IgD-negative memory B cell (primary cell): Measurements from ENCODE around the gene UGT2B7. TPM values are rescaled to one million over a fixed set of nuclear protein-coding genes. Genes with fewer than 3 reads are reported as not detected.
"Not testable (repeated sequence)": the region's sequence is repeated elsewhere in the genome, so short reads cannot be mapped to it uniquely, and the experiment has no call there.

Experiments
- H3K27ac Mint-ChIP-seq, 3 donors: one replicate each; pipeline ENCODE4 v1.8.0; 2020 to 2022; ENCODE audit warnings: mild to moderate bottlenecking in 3 of 3, mixed read lengths in 3 of 3, moderate library complexity in 1 of 3
- H3K27me3 Mint-ChIP-seq: one replicate; pipeline ENCODE4 v1.8.0; 2021; ENCODE audit warnings: mixed read lengths
- H3K36me3 Mint-ChIP-seq: one replicate; pipeline ENCODE4 v1.8.0; 2020; ENCODE audit warnings: mild to moderate bottlenecking, mixed read lengths
- H3K4me1 Mint-ChIP-seq, 3 donors: one replicate each; pipeline ENCODE4 v1.8.0; 2020 to 2022; ENCODE audit warnings: mixed read lengths in 3 of 3, mild to moderate bottlenecking in 1 of 3
- H3K4me3 Mint-ChIP-seq, 4 donors: one replicate each; pipeline ENCODE4 v1.8.0; 2020 to 2022; ENCODE audit warnings: mild to moderate bottlenecking in 4 of 4, mixed read lengths in 4 of 4, moderate library complexity in 3 of 4
- H3K9me3 Mint-ChIP-seq, 3 donors: one replicate each; pipeline ENCODE4 v1.8.0; 2020 to 2021; ENCODE audit warnings: mixed read lengths in 3 of 3, mild to moderate bottlenecking in 1 of 3
- polyA plus RNA-seq: library from polyadenylated mRNA; unstranded; fragments of 300-500 nt; fragmentation: Illumina TruSeq; gene quantifications from one replicate; pipeline ENCODE4 v1.2.3, GENCODE V29; 2021

Gene UGT2B7
- polyA plus RNA-seq, 1 donor from 2014 or later = not detected

GRCh38 chr4:69069085-69069484 is 27.2 kb upstream of the UGT2B7 start:
- Mint-ChIP-seq H3K36me3 (peaks cover 2% of the 10 kb centered on the region), H3K27ac (no peak overlapping the region), H3K9me3 (no peaks in the 10 kb centered on the region), H3K4me1 (no peaks in the 10 kb centered on the region), H3K4me3 (no peak overlapping the region), H3K27me3 (no peaks in the 10 kb centered on the region)

GRCh38 chr4:69070590-69070989 is 25.7 kb upstream of the UGT2B7 start:
- no peak overlapping the region for H3K27ac Mint-ChIP-seq
- no peaks in the 10 kb centered on the region for H3K27me3 Mint-ChIP-seq
- no peaks in the 10 kb centered on the region for H3K4me1 Mint-ChIP-seq
- no peaks in the 10 kb centered on the region for H3K9me3 Mint-ChIP-seq
- H3K36me3 Mint-ChIP-seq = peaks cover 2% of the 10 kb centered on the region
- no peak overlapping the region for H3K4me3 Mint-ChIP-seq

DNA sequence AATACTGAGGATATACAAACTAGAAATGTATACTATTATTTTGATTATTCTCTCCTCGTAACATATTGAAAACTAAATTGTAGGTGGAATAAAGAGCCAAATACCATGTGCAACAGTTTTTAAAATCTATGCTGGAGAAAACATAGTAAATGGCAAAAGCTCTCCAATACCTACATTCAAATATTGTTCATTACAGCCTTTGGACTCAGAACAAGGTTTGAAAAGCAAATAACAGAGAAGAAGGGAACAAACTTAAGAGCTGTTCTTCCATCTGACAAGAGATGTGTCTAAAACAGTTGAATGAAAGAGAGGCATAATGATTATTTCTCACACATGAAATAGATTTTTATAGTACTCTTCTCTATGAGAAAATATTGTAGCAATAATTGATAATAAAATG is 25.0 kb upstream of the UGT2B7 start:
- no peaks in the 10 kb centered on the region for H3K9me3 Mint-ChIP-seq
- H3K27ac Mint-ChIP-seq = no peak overlapping the region
- no peaks in the 10 kb centered on the region for H3K4me1 Mint-ChIP-seq
- no peaks in the 10 kb centered on the region for H3K27me3 Mint-ChIP-seq
- no peak overlapping the region for H3K4me3 Mint-ChIP-seq
- peaks cover 2% of the 10 kb centered on the region for H3K36me3 Mint-ChIP-seq

- Mint-ChIP-seq H3K4me1 (no peaks in the 10 kb centered on the region), H3K27me3 (no peaks in the 10 kb centered on the region), H3K9me3 (no peaks in the 10 kb centered on the region), H3K36me3 (no peaks in the 10 kb centered on the region), H3K4me3 (no peak overlapping the region), H3K27ac (no peak overlapping the region)
Measured at GRCh38 chr4:69073375-69073774, 22.9 kb upstream of the UGT2B7 start.

- Mint-ChIP-seq H3K4me3 (no peak overlapping the region), H3K36me3 (no peaks in the 10 kb centered on the region), H3K9me3 (no peaks in the 10 kb centered on the region), H3K27me3 (no peaks in the 10 kb centered on the region), H3K27ac (no peak overlapping the region), H3K4me1 (no peaks in the 10 kb centered on the region)
Measured at GRCh38 chr4:69075061-69075792, 21.0 kb upstream of the UGT2B7 start.

DNA sequence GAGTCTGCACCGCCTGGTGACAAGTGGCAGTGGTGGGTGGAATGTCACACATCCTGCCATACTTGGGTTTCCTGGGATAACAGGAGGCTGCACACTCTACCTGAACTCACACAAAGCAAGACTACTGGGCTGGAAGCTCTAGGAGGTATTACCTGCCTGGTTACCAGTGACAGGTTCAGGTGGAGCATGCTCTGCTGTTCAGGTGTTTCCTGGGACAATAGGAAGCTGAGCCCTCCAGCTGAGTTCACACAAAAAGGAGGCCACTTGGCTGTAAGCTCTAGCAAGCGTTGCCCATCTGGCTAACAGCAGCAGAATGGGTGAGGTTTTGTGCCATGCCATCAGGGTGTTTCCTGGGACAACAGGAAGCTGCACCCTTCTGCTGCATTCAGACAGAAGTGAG is 17.4 kb upstream of the UGT2B7 start:
- H3K36me3 Mint-ChIP-seq = no peaks in the 10 kb centered on the region
- H3K9me3 Mint-ChIP-seq = peaks cover 0 to 2% (median 0%) of the 10 kb centered on the region in 3 donors
- H3K27me3 Mint-ChIP-seq = no peaks in the 10 kb centered on the region
- H3K4me1 Mint-ChIP-seq = no peaks in the 10 kb centered on the region
- no peak overlapping the region for H3K27ac Mint-ChIP-seq
- no peak overlapping the region for H3K4me3 Mint-ChIP-seq

- Mint-ChIP-seq H3K4me1 (no peaks in the 10 kb centered on the region), H3K27me3 (no peaks in the 10 kb centered on the region), H3K4me3 (no peak overlapping the region), H3K9me3 (peaks cover 1 to 3% (median 3%) of the 10 kb centered on the region in 3 donors), H3K27ac (no peak overlapping the region), H3K36me3 (no peaks in the 10 kb centered on the region)
Measured at GRCh38 chr4:69088473-69088872, 7.8 kb upstream of the UGT2B7 start.

DNA sequence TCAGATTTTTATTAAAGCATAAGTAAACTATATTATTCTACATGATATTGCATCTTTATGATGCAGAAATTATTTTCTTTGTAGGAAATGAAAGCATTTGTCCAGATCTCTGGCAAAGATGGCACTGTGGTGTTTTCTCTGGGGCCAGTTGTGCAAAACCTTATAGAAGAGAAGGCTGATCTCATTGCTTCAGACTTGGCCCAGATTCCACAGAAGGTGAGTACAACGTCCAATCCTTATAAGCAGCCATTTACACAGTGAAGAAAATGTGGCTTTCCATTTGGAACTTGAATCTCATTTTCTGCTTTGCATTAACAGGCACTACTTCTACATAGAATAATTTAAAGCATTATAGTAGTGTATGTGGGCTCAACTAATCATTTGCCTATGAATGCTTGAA is 6.9 kb upstream of the UGT2B7 start:
- H3K27me3 Mint-ChIP-seq = no peaks in the 10 kb centered on the region
- no peak overlapping the region for H3K27ac Mint-ChIP-seq
- no peak overlapping the region for H3K4me3 Mint-ChIP-seq
- no peaks in the 10 kb centered on the region for H3K4me1 Mint-ChIP-seq
- no peaks in the 10 kb centered on the region for H3K36me3 Mint-ChIP-seq
- peaks cover 1 to 3% (median 3%) of the 10 kb centered on the region in 3 donors for H3K9me3 Mint-ChIP-seq

- Mint-ChIP-seq H3K4me1 (no peaks in the 10 kb centered on the region), H3K36me3 (no peaks in the 10 kb centered on the region)
Measured at GRCh38 chr4:69092190-69092589, 4.1 kb upstream of the UGT2B7 start.

GRCh38 chr4:69092980-69093568 is 3.2 kb upstream of the UGT2B7 start:
- Mint-ChIP-seq H3K36me3 (no peaks in the 10 kb centered on the region), H3K4me1 (no peaks in the 10 kb centered on the region), H3K27me3 (no peaks in the 10 kb centered on the region), H3K27ac (no peak overlapping the region), H3K4me3 (no peak overlapping the region), H3K9me3 (peaks cover 0 to 8% (median 3%) of the 10 kb centered on the region in 3 donors)

More at GRCh38 chr4:69092190-69092589, 4.1 kb upstream of the UGT2B7 start:
- H3K27me3 Mint-ChIP-seq = no peaks in the 10 kb centered on the region
- H3K4me3 Mint-ChIP-seq = no peak overlapping the region
- H3K9me3 Mint-ChIP-seq = peaks cover 1 to 8% (median 3%) of the 10 kb centered on the region in 3 donors
- no peak overlapping the region for H3K27ac Mint-ChIP-seq

DNA sequence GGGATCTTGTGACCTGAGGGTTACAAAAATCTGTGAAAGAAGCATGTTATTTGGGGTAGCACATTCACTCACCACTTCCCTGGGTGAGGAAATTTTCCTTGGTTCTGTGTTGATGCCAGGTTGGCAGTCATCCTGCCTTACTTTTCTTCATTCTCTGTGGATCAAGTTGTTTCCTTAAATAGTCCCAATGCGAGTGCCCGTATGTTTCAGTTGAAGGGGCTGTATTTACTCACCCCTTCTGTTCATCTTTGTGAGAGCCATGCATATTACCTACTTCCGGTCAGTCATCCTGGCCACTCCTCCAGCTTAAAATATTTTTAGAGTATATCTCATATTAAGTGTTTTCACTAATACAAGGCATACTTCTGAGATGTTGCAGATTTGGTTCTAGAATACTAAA is 2.6 kb upstream of the UGT2B7 start:
- no peak overlapping the region for H3K27ac Mint-ChIP-seq
- no peaks in the 10 kb centered on the region for H3K27me3 Mint-ChIP-seq
- H3K9me3 Mint-ChIP-seq = peaks cover 0 to 6% (median 0%) of the 10 kb centered on the region in 3 donors
- no peak overlapping the region for H3K4me3 Mint-ChIP-seq
- no peaks in the 10 kb centered on the region for H3K4me1 Mint-ChIP-seq
- H3K36me3 Mint-ChIP-seq = no peaks in the 10 kb centered on the region

DNA sequence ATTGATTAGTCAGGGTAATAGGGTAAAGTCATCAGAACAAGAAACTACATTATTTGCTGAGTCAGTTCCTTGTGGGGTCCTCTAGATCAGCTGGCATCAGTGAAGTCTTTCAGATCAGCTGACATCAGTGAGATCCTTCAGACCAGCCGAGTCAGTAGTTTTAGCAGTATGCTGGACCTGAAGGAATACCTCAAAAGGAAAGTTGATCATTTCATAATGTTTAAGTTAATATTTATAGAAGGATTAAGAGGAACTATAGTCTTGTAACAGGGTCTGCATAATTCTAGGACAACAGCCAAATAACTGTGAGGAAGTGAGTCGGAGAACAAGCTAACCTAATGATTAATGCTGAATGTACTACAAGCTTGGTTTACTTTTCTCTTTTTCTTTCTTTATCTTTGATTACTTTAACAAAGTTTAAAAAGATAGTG is 958 bp upstream of the UGT2B7 start:
- Mint-ChIP-seq H3K9me3 (peaks cover 0 to 4% (median 0%) of the 10 kb centered on the region in 3 donors), H3K27ac (no peak overlapping the region), H3K27me3 (no peaks in the 10 kb centered on the region), H3K4me3 (no peak overlapping the region), H3K4me1 (no peaks in the 10 kb centered on the region), H3K36me3 (no peaks in the 10 kb centered on the region)

DNA sequence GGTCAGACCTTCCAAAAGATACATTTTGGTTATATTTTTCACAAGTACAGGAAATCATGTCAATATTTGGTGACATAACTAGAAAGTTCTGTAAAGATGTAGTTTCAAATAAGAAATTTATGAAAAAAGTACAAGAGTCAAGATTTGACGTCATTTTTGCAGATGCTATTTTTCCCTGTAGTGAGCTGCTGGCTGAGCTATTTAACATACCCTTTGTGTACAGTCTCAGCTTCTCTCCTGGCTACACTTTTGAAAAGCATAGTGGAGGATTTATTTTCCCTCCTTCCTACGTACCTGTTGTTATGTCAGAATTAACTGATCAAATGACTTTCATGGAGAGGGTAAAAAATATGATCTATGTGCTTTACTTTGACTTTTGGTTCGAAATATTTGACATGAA is 536 bp downstream of the UGT2B7 start:
- Mint-ChIP-seq H3K9me3 (peaks cover 0 to 4% (median 0%) of the 10 kb centered on the region in 3 donors), H3K27me3 (no peaks in the 10 kb centered on the region), H3K4me3 (no peak overlapping the region), H3K4me1 (no peaks in the 10 kb centered on the region), H3K27ac (no peak overlapping the region), H3K36me3 (no peaks in the 10 kb centered on the region)

DNA sequence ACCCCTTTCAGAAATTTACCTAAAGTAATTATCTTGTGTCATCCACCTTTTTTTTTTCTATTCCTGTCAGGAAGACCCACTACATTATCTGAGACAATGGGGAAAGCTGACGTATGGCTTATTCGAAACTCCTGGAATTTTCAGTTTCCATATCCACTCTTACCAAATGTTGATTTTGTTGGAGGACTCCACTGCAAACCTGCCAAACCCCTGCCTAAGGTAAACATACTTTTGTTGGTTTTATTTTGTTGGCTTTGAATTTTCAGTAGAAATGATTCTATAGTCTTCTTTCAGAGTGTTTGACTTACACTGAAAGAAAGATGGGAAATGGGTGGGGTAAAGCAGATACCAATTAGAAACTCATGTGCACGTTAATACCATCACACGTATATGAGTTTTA is 2.2 kb downstream of the UGT2B7 start:
- Mint-ChIP-seq H3K4me1 (no peaks in the 10 kb centered on the region), H3K9me3 (peaks cover 0 to 4% (median 0%) of the 10 kb centered on the region in 3 donors), H3K27me3 (no peaks in the 10 kb centered on the region), H3K36me3 (no peaks in the 10 kb centered on the region), H3K4me3 (no peak overlapping the region), H3K27ac (no peak overlapping the region)

DNA sequence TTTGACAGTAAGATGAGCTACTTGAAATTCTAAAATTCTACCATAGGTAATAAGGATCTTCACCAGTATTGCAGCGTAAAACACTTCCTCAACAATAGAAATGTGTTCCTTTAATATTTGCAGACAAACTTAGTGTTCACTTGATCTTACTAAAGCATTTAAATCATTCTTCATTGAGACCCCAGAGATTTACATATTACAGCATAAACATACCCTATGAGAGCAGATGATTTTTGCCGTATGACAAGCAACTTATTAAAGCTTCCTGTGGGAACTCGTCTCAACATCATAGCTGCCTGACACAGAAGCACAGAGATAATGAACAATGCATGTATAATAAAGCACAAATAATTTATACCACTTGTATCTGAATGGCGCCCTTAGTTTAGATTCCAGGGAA is 3.6 kb downstream of the UGT2B7 start:
- H3K4me1 Mint-ChIP-seq = no peaks in the 10 kb centered on the region

GRCh38 chr4:69102668-69103067 is 6.4 kb downstream of the UGT2B7 start:
- H3K36me3 Mint-ChIP-seq, H3K9me3 Mint-ChIP-seq, H3K4me1 Mint-ChIP-seq, H3K27ac Mint-ChIP-seq, H3K4me3 Mint-ChIP-seq, H3K27me3 Mint-ChIP-seq: not testable (repeated sequence)

More for the DNA sequence above, 3.6 kb downstream of the UGT2B7 start:
- Mint-ChIP-seq H3K27me3 (no peaks in the 10 kb centered on the region), H3K4me3 (no peak overlapping the region), H3K27ac (no peak overlapping the region), H3K36me3 (no peaks in the 10 kb centered on the region), H3K9me3 (peaks cover 0 to 3% (median 0%) of the 10 kb centered on the region in 3 donors)
